ENCODE measurements around the gene FN3K.
"Not testable (repeated sequence)": the region's sequence is repeated elsewhere in the genome, so short reads cannot be mapped to it uniquely, and the experiment has no call there.

Gene FN3K

GRCh38 chr17:82744736-82745135, 9.3 kb downstream of the FN3K start:
- not testable (repeated sequence) for H3K4me3 ChIP-seq (ENCODE audit: low read length); H3K9ac ChIP-seq (ENCODE audit: low read depth, low read length); H3K27me3 ChIP-seq (ENCODE audit: insufficient read depth, low read length); H3K27ac ChIP-seq (ENCODE audit: low read depth, low read length); H3K4me1 ChIP-seq (ENCODE audit: insufficient read depth, low read length)
- Histone ChIP-seq H3K9me3 (ENCODE audit: insufficient read depth, low read depth, low read length) (peaks cover 26% of the 10 kb centered on the region), H3K36me3 (ENCODE audit: insufficient read depth, low read length) (peaks cover 39% of the 10 kb centered on the region)
- 42% methylated on average over 6 of the region's 7 CpGs for WGBS

- H3K36me3 ChIP-seq (ENCODE audit: insufficient read depth, low read length) = peaks cover 32% of the 10 kb centered on the region
- no peak overlapping the region for H3K27ac ChIP-seq (ENCODE audit: low read depth, low read length)
- no peak overlapping the region for H3K9ac ChIP-seq (ENCODE audit: low read depth, low read length)
- no peaks in the 10 kb centered on the region for H3K4me1 ChIP-seq (ENCODE audit: insufficient read depth, low read length)
- H3K27me3 ChIP-seq (ENCODE audit: insufficient read depth, low read length) = no peaks in the 10 kb centered on the region
- H3K4me3 ChIP-seq (ENCODE audit: low read length) = no peak overlapping the region
- 80% methylated on average over 7 of the region's 8 CpGs for WGBS
- H3K9me3 ChIP-seq (ENCODE audit: insufficient read depth, low read depth, low read length) = peaks cover 18% of the 10 kb centered on the region
These were observed 10.1 kb downstream of the FN3K start for GRCh38 chr17:82745524-82745923.

- WGBS = 96% methylated on average over 16 of the region's 16 CpGs
- no peaks in the 10 kb centered on the region for H3K27me3 ChIP-seq (ENCODE audit: insufficient read depth, low read length)
- no peak overlapping the region for H3K27ac ChIP-seq (ENCODE audit: low read depth, low read length)
These were observed 13.3 kb downstream of the FN3K start for GRCh38 chr17:82748756-82749155.

GRCh38 chr17:82750241-82750908, 15.0 kb downstream of the FN3K start:
- H3K4me3 ChIP-seq (ENCODE audit: low read length) = no peak overlapping the region; the same call in 1 of the 2 replicates
- WGBS = 96% methylated on average over 32 of the region's 40 CpGs
- H3K27me3 ChIP-seq (ENCODE audit: insufficient read depth, low read length) = no peaks in the 10 kb centered on the region

More at GRCh38 chr17:82748756-82749155, 13.3 kb downstream of the FN3K start:
- 0 out of 2 replicates have a peak, but pooled peaks cover 4% of the 10 kb centered on the region for H3K4me1 ChIP-seq (ENCODE audit: insufficient read depth, low read length)
- no peak overlapping the region for H3K9ac ChIP-seq (ENCODE audit: low read depth, low read length)
- H3K36me3 ChIP-seq (ENCODE audit: insufficient read depth, low read length) = peaks cover 10% of the 10 kb centered on the region; the same call in 1 of the 2 replicates
- peaks cover 8% of the 10 kb centered on the region for H3K9me3 ChIP-seq (ENCODE audit: insufficient read depth, low read depth, low read length)
- no peak overlapping the region for H3K4me3 ChIP-seq (ENCODE audit: low read length)

GRCh38 chr17:82751171-82751570, 15.8 kb downstream of the FN3K start:
- Histone ChIP-seq H3K9ac (ENCODE audit: low read depth, low read length) (peak overlapping the region; percentile 58; the same call in 1 of the 2 replicates), H3K9me3 (ENCODE audit: insufficient read depth, low read depth, low read length) (peaks cover 5% of the 10 kb centered on the region), H3K4me3 (ENCODE audit: low read length) (peak overlapping the region; percentile 55), H3K27ac (ENCODE audit: low read depth, low read length) (no peak overlapping the region), H3K4me1 (ENCODE audit: insufficient read depth, low read length) (peaks cover 24% of the 10 kb centered on the region), H3K36me3 (ENCODE audit: insufficient read depth, low read length) (peaks cover 11% of the 10 kb centered on the region; the same call in 1 of the 2 replicates), H3K27me3 (ENCODE audit: insufficient read depth, low read length) (no peaks in the 10 kb centered on the region)
- 5% methylated on average over 43 of the region's 56 CpGs for WGBS

More at GRCh38 chr17:82750241-82750908, 15.0 kb downstream of the FN3K start:
- Histone ChIP-seq H3K27ac (ENCODE audit: low read depth, low read length) (no peak overlapping the region), H3K9ac (ENCODE audit: low read depth, low read length) (no peak overlapping the region), H3K9me3 (ENCODE audit: insufficient read depth, low read depth, low read length) (peaks cover 8% of the 10 kb centered on the region), H3K36me3 (ENCODE audit: insufficient read depth, low read length) (0 out of 2 replicates have a peak, but pooled peaks cover 10% of the 10 kb centered on the region), H3K4me1 (ENCODE audit: insufficient read depth, low read length) (peaks cover 16% of the 10 kb centered on the region)

GRCh38 chr17:82751571-82752370, 16.4 kb downstream of the FN3K start, which contains the start of gene TBCD:
TBCD (plus strand) TSS chr17:82752065; CDS start chr17:82752194, 129 bp downstream.
- no peaks in the 10 kb centered on the region for H3K9me3 ChIP-seq (ENCODE audit: insufficient read depth, low read depth, low read length)
- H3K4me1 ChIP-seq (ENCODE audit: insufficient read depth, low read length) = peaks cover 25% of the 10 kb centered on the region
- under 1% methylated on average over 98 of the region's 114 CpGs for WGBS
- peak within 1 kb of the TSS; percentile 80 for H3K27ac ChIP-seq (ENCODE audit: low read depth, low read length)
- H3K4me3 ChIP-seq (ENCODE audit: low read length) = peak within 1 kb of the TSS; percentile 98
- H3K9ac ChIP-seq (ENCODE audit: low read depth, low read length) = peak within 1 kb of the TSS; percentile 87
- H3K36me3 ChIP-seq (ENCODE audit: insufficient read depth, low read length) = peaks cover 15% of the 10 kb centered on the region
- H3K27me3 ChIP-seq (ENCODE audit: insufficient read depth, low read length) = no peaks in the 10 kb centered on the region

GRCh38 chr17:82752371-82753200, 17.2 kb downstream of the FN3K start:
- H3K9me3 ChIP-seq (ENCODE audit: insufficient read depth, low read depth, low read length) = no peaks in the 10 kb centered on the region
- no peaks in the 10 kb centered on the region for H3K27me3 ChIP-seq (ENCODE audit: insufficient read depth, low read length)
- peak overlapping the region; percentile 87 for H3K9ac ChIP-seq (ENCODE audit: low read depth, low read length)
- no peak overlapping the region for H3K27ac ChIP-seq (ENCODE audit: low read depth, low read length)
- H3K4me3 ChIP-seq (ENCODE audit: low read length) = peak overlapping the region; percentile 98
- WGBS = under 1% methylated on average over 71 of the region's 72 CpGs
- H3K4me1 ChIP-seq (ENCODE audit: insufficient read depth, low read length) = peaks cover 25% of the 10 kb centered on the region
- H3K36me3 ChIP-seq (ENCODE audit: insufficient read depth, low read length) = peaks cover 21% of the 10 kb centered on the region

GRCh38 chr17:82753201-82753464, 17.7 kb downstream of the FN3K start:
- Histone ChIP-seq H3K4me3 (ENCODE audit: low read length) (peak overlapping the region; percentile 98), H3K36me3 (ENCODE audit: insufficient read depth, low read length) (peaks cover 24% of the 10 kb centered on the region), H3K27ac (ENCODE audit: low read depth, low read length) (no peak overlapping the region), H3K27me3 (ENCODE audit: insufficient read depth, low read length) (no peaks in the 10 kb centered on the region), H3K4me1 (ENCODE audit: insufficient read depth, low read length) (peaks cover 25% of the 10 kb centered on the region), H3K9ac (ENCODE audit: low read depth, low read length) (peak overlapping the region; percentile 87; the same call in 1 of the 2 replicates), H3K9me3 (ENCODE audit: insufficient read depth, low read depth, low read length) (no peaks in the 10 kb centered on the region)
- WGBS = 50% methylated on average over 8 of the region's 8 CpGs

- Histone ChIP-seq H3K27me3 (ENCODE audit: insufficient read depth, low read length) (no peaks in the 10 kb centered on the region), H3K9ac (ENCODE audit: low read depth, low read length) (peak overlapping the region; percentile 16; the same call in 1 of the 2 replicates), H3K4me1 (ENCODE audit: insufficient read depth, low read length) (peaks cover 25% of the 10 kb centered on the region), H3K36me3 (ENCODE audit: insufficient read depth, low read length) (peaks cover 15% of the 10 kb centered on the region), H3K27ac (ENCODE audit: low read depth, low read length) (peak overlapping the region; percentile 80; the same call in 1 of the 2 replicates), H3K9me3 (ENCODE audit: insufficient read depth, low read depth, low read length) (no peaks in the 10 kb centered on the region), H3K4me3 (ENCODE audit: low read length) (peak overlapping the region; percentile 98)
- 47% methylated on average over 19 of the region's 19 CpGs for WGBS
These were observed 19.1 kb downstream of the FN3K start for GRCh38 chr17:82754297-82755208.

- no peak overlapping the region for H3K9ac ChIP-seq (ENCODE audit: low read depth, low read length)
- H3K27ac ChIP-seq (ENCODE audit: low read depth, low read length) = no peak overlapping the region
- no peak overlapping the region for H3K4me3 ChIP-seq (ENCODE audit: low read length)
- WGBS = 96% methylated on average over 7 of the region's 7 CpGs
- H3K27me3 ChIP-seq (ENCODE audit: insufficient read depth, low read length) = no peaks in the 10 kb centered on the region
- H3K4me1 ChIP-seq (ENCODE audit: insufficient read depth, low read length) = peaks cover 25% of the 10 kb centered on the region
- H3K36me3 ChIP-seq (ENCODE audit: insufficient read depth, low read length) = peaks cover 26% of the 10 kb centered on the region
- no peaks in the 10 kb centered on the region for H3K9me3 ChIP-seq (ENCODE audit: insufficient read depth, low read depth, low read length)
These were observed 20.8 kb downstream of the FN3K start for GRCh38 chr17:82756166-82756565.

Measured in HUES64 (cell line).